ENCODE results near the gene ACSM3.

DNA sequence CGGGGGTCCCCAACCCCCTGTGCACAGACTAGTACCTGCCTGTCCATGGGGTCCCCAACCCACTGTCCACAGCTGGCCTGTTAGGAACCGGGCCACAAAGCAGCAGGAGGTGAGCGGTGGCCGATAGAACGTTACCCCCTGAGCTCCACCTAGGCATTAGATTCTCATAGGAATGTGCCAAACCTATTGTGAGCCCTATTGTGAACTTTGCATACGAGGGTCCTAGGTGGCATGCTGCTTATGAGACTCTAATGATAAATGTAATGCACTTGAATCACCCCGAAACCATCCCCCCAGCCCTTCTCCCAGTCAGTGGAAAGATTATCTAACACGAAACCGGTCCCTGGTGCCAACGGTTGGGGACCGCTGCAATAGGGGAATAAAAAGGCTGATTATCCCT is 44.0 kb downstream of the ACSM3 start:
- TF ChIP-seq, protein P1, sequence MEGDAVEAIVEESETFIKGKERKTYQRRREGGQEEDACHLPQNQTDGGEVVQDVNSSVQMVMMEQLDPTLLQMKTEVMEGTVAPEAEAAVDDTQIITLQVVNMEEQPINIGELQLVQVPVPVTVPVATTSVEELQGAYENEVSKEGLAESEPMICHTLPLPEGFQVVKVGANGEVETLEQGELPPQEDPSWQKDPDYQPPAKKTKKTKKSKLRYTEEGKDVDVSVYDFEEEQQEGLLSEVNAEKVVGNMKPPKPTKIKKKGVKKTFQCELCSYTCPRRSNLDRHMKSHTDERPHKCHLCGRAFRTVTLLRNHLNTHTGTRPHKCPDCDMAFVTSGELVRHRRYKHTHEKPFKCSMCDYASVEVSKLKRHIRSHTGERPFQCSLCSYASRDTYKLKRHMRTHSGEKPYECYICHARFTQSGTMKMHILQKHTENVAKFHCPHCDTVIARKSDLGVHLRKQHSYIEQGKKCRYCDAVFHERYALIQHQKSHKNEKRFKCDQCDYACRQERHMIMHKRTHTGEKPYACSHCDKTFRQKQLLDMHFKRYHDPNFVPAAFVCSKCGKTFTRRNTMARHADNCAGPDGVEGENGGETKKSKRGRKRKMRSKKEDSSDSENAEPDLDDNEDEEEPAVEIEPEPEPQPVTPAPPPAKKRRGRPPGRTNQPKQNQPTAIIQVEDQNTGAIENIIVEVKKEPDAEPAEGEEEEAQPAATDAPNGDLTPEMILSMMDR (IDR thresholded peaks at IDR 0.05; ENCODE audit: extremely low read depth in 1 of 2, insufficient read depth in 1 of 2, low read depth in 1 of 2, low read length in 2 of 2), result no peak
- TF ChIP-seq EZH2 (IDR thresholded peaks at IDR 0.05; ENCODE audit: borderline replicate concordance, low read depth, low read length, severe bottlenecking) (no peak), POLR2A (IDR thresholded peaks at IDR 0.05; ENCODE audit: low read depth, low read length) (no peak), GATA2 (IDR thresholded peaks at IDR 0.05; ENCODE audit: insufficient read depth, insufficient read length, low read depth, low read length) (no peak), MYC (IDR thresholded peaks at IDR 0.05; ENCODE audit: low read depth, low read length) (no peak), POLR2AphosphoS5 (IDR thresholded peaks at IDR 0.05; ENCODE audit: insufficient read depth, low read depth, low read length) (no peak), FOS (IDR thresholded peaks at IDR 0.05; ENCODE audit: borderline replicate concordance, insufficient read depth, low read length) (no peak)

All from endothelial cell of umbilical vein (primary cell).